Caco-2 (cell line): ENCODE results near the gene TSPAN32. TPM values are rescaled to one million over a fixed set of nuclear protein-coding genes. Genes with fewer than 3 reads are reported as not detected.

ENCODE experiments used
- BruUV-seq: library from RNA; stranded (reverse); fragments of 400-500 nt; replicated peaks from 2 replicates; lab custom pipeline; 2021; lab: Mats Ljungman, UMichigan
- CTCF ChIA-PET: fragments of 300-600 bp; sonication (Branson Sonifier 250); formaldehyde crosslinking; loops from one replicate; lab custom pipeline; 2022; ENCODE audit warnings: antibody characterized with exemption; lab: Charles Lee
- POLR2A ChIA-PET: fragments of 300-600 bp; sonication (Branson Sonifier 250); formaldehyde crosslinking; loops from one replicate; lab custom pipeline; 2022; ENCODE audit warnings: antibody characterized with exemption; lab: Charles Lee
- DNase-seq, 2 experiments: peaks; one replicate each; pipeline versions ENCODE4 v3.0.0 to v3.0.0-alpha.2; 2020 to 2022
- H3K27me3 ChIP-seq: replicated peaks from 2 replicates; pipeline ENCODE4 v1.6.0; 2011; ENCODE audit warnings: low read length; ENCODE audit not compliant: control insufficient read depth, insufficient read depth
- H3K36me3 ChIP-seq: 2 replicates; pipeline ENCODE4 v1.5.1; 2011; ENCODE audit warnings: low read length; ENCODE audit not compliant: control insufficient read depth, insufficient read depth
- H3K4me1 ChIP-seq: fragments of 250-450 bp; sonication (Bioruptor Pico); 2 replicates; pipeline ENCODE4 v1.5.1; 2020; ENCODE audit warnings: mild to moderate bottlenecking
- H3K4me3 ChIP-seq: 2 replicates; pipeline ENCODE4 v1.5.1; 2011; ENCODE audit warnings: low read depth, mild to moderate bottlenecking, control low read depth, low read length
- H3K9me3 ChIP-seq: fragments of 250-450 bp; sonication (Bioruptor Pico); 2 replicates; pipeline ENCODE4 v1.5.1; 2020; ENCODE audit warnings: mild to moderate bottlenecking, moderate library complexity
- H3K27ac Mint-ChIP-seq: one replicate; pipeline ENCODE4 v1.8.0; 2022; ENCODE audit warnings: mixed read lengths; ENCODE audit not compliant: unreplicated experiment
- H3K27me3 Mint-ChIP-seq: one replicate; pipeline ENCODE4 v1.8.0; 2022; ENCODE audit warnings: mixed read lengths; ENCODE audit not compliant: insufficient read depth, unreplicated experiment
- H3K36me3 Mint-ChIP-seq: one replicate; pipeline ENCODE4 v1.8.0; 2022; ENCODE audit warnings: mild to moderate bottlenecking, mixed read lengths; ENCODE audit not compliant: insufficient read depth, unreplicated experiment
- H3K4me1 Mint-ChIP-seq: one replicate; pipeline ENCODE4 v1.8.0; 2022; ENCODE audit warnings: low read depth, mixed read lengths; ENCODE audit not compliant: unreplicated experiment
- H3K4me3 Mint-ChIP-seq: one replicate; pipeline ENCODE4 v1.8.0; 2022; ENCODE audit warnings: mild to moderate bottlenecking, moderate library complexity, mixed read lengths; ENCODE audit not compliant: unreplicated experiment
- H3K9me3 Mint-ChIP-seq: one replicate; pipeline ENCODE4 v1.8.0; 2022; ENCODE audit warnings: mixed read lengths; ENCODE audit not compliant: unreplicated experiment
- CTCF ChIP-seq, 2 experiments: fragments of 200-600 bp in 1 of 2; IDR thresholded peaks; 1 replicate in 1 of 2; 2 replicates in 1 of 2; pipeline versions ENCODE4 v1.5.1 to v1.8.0; 2011 to 2022; ENCODE audit warnings: antibody characterized with exemption in 1 of 2, control low read depth in 1 of 2, inconsistent platforms in 1 of 2, low read depth in 1 of 2, low read length in 1 of 2, mild to moderate bottlenecking in 1 of 2, moderate library complexity in 1 of 2; ENCODE audit not compliant: insufficient read depth in 1 of 2, severe bottlenecking in 1 of 2, unreplicated experiment in 1 of 2
- intact Hi-C: fragments of 100-400 bp; cut with micrococcal nuclease; formaldehyde crosslinking; loops from one replicate; pipeline ENCODE4 v1.10.0; 2022; ENCODE audit not compliant: unreplicated experiment
- total RNA-seq: library from RNA; stranded (reverse); gene quantifications from 2 replicates; pipeline ENCODE4 v1.2.3, GENCODE V29; 2022

Gene TSPAN32
- total RNA-seq, 1 experiment from 2014 or later: 1.2 TPM

DNA sequence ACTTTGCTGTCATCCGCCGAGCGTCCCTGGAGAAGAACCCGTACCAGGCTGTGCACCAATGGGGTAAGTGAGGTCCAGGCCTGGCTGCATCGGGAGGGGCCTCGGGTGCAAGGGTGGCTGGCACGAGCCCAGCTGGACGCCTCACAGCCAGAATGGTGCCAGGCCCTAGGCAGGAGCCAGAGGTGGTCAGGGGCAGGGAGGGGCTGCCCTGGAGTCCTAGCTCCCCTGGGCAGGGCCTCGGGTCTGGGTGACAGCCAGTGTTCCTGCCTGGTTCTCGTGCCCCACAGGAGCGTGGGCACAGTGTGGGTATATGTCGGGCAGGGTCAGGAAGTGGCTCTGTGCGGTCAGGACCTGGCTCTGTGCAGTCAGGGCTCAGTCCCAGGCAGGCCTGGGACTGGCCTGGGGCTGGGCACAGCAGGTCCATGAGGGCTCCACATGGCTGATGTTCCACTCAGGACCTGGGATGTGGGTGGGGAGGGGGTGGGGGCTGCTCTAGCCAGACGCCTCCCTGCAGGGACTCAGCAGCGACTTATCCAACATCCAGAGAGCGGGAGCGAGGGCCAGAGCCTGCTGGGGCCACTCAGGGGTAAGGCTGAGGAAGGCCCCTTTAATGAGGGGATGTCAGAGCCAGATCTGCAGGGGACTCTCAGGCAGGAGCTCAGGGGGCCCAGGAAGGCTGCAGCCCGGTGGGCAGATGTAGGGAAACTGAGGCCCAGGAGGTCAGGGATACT lies 1.2 kb downstream of the TSPAN32 start:
- no peaks in the 10 kb centered on the region for H3K27me3 ChIP-seq
- H3K9me3 ChIP-seq: no peaks in the 10 kb centered on the region
- H3K27me3 Mint-ChIP-seq: no peaks in the 10 kb centered on the region
- H3K36me3 ChIP-seq: no peaks in the 10 kb centered on the region
- H3K27ac Mint-ChIP-seq: peak overlapping the region; percentile 79
- no peaks in the 10 kb centered on the region for H3K9me3 Mint-ChIP-seq
- intact Hi-C loops: loop anchor here (1.0 to 2.0 kb wide), 2 partner anchors 34 to 97 kb away; partner anchors contain the start of gene TSSC4
- no TSS peak for BruUV-seq
- no peak for TF ChIP-seq CTCF (IDR thresholded peaks at IDR 0.05; ENCODE audit: insufficient read depth in 1 of 2, low read depth in 1 of 2, low read length in 1 of 2, severe bottlenecking in 1 of 2, unreplicated experiment in 1 of 2)
- peak overlapping the region; percentile 42 for H3K4me3 Mint-ChIP-seq
- H3K4me3 ChIP-seq: no peak overlapping the region
- H3K36me3 Mint-ChIP-seq: no peaks in the 10 kb centered on the region
- peaks cover 54% of the 10 kb centered on the region for H3K4me1 ChIP-seq
- ChIA-PET CTCF (interaction anchor here (0.7 to 9.8 kb wide), 9 partner anchors 87 to 125 kb away, joined by 3 to 128 read pairs (median 4); partner anchors contain the start of gene TSSC4), POLR2A (interaction anchor here (0.5 to 1.9 kb wide), 3 partner anchors 74 to 101 kb away, joined by 3 to 18 read pairs (median 4); partner anchors contain the start of gene CD81)
- H3K4me1 Mint-ChIP-seq: peaks cover 7% of the 10 kb centered on the region
- no peak for DNase-seq

DNA sequence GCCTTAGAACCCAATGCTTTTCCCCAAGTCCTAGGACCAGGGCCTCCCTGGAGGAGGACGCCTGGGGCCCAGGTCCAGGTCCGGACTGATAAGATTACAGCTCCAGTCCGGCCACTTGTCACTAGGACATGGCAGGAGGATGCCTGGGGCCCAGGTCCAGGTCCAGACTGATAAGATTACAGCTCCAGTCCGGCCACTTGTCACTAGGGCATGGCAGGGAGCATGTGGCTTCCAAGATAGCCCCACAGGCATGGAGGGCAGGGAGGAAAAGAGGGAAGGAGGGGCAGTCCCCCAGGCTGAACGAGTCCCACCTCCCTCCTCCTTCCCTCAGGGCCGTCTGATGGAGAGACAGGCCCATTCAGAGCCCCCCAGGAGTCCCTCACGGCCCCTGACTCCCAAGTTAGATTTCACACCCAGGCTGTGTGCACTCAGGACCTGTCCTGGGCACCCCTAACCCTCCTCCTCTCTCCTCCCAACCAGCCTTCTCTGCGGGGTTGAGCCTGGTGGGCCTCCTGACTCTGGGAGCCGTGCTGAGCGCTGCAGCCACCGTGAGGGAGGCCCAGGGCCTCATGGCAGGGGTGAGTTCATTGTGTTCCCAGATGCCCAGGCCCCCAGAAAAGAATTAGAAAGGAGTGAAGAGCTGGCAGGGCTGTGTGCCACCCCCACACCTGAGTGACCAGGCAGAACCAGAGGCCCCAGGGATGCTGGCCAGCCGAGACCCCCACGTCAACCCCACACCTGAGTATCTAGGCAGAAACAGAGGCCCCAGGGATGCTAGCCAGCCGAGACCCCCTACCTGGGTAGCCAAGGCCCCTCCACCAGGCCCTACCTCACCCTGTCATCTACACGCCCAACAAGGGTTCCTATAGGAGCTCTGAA lies 2.1 kb downstream of the TSPAN32 start:
- no peaks in the 10 kb centered on the region for H3K36me3 Mint-ChIP-seq

More for the DNA sequence above, 2.1 kb downstream of the TSPAN32 start:
- Mint-ChIP-seq H3K27ac (peak overlapping the region; percentile 75), H3K4me1 (peaks cover 7% of the 10 kb centered on the region), H3K27me3 (no peaks in the 10 kb centered on the region), H3K4me3 (peak overlapping the region; percentile 42), H3K9me3 (no peaks in the 10 kb centered on the region)
- Histone ChIP-seq H3K4me3 (no peak overlapping the region), H3K36me3 (no peaks in the 10 kb centered on the region), H3K4me1 (peaks cover 51% of the 10 kb centered on the region), H3K9me3 (no peaks in the 10 kb centered on the region), H3K27me3 (no peaks in the 10 kb centered on the region)
- intact Hi-C loops: loop anchor here (1.0 to 2.0 kb wide), 2 partner anchors 35 to 96 kb away; partner anchors contain the start of gene TSSC4
- BruUV-seq: no TSS peak
- ChIA-PET POLR2A (interaction anchor here (0.5 to 1.9 kb wide), 6 partner anchors 73 to 102 kb away, joined by 3 to 18 read pairs (median 6); partner anchors contain the start of genes CD81 and TSSC4), CTCF (interaction anchor here (0.7 to 9.8 kb wide), 14 partner anchors 13 to 227 kb away, joined by 3 to 128 read pairs (median 6); partner anchors contain the start of gene TSSC4)
- TF ChIP-seq CTCF (IDR thresholded peaks at IDR 0.05; ENCODE audit: insufficient read depth in 1 of 2, low read depth in 1 of 2, low read length in 1 of 2, severe bottlenecking in 1 of 2, unreplicated experiment in 1 of 2): no peak
- peak; percentile 88 to 97 for DNase-seq
